SK-N-SH treated with all-trans-retinoic acid at 6 μM for 48 hours (cell line): Measurements from ENCODE around the gene TAPT1.

Source experiments
- ATAC-seq: fragments of 200-7000 bp; cut with Tn5 transposase; 3 replicates; pipeline ENCODE4 v1.9.1; 2020; ENCODE audit warnings: mild to moderate bottlenecking, moderate library complexity
- ARNTL ChIP-seq: fragments of 450-650 bp; formaldehyde crosslinking; IDR thresholded peaks from 2 replicates; pipeline ENCODE4 v1.5.0; 2020; ENCODE audit warnings: low read depth, mild to moderate bottlenecking, moderate library complexity, borderline replicate concordance
- BACH2 ChIP-seq: fragments of 250-450 bp; sonication (Bioruptor Pico); IDR thresholded peaks from 2 replicates; pipeline ENCODE4 v1.9.0; 2021; ENCODE audit warnings: mild to moderate bottlenecking, borderline replicate concordance
- CSDC2 ChIP-seq: fragments of 250-450 bp; sonication (Bioruptor Pico); IDR thresholded peaks from 2 replicates; pipeline ENCODE4 v1.5.0; 2020; ENCODE audit warnings: mild to moderate bottlenecking, moderate library complexity
- CSRNP3 ChIP-seq: fragments of 250-450 bp; sonication (Bioruptor Pico); IDR thresholded peaks from 2 replicates; pipeline ENCODE4 v1.5.1; 2021; ENCODE audit warnings: mild to moderate bottlenecking, moderate library complexity
- ISL1 ChIP-seq: fragments of 250-450 bp; sonication (Bioruptor Pico); IDR thresholded peaks from 2 replicates; pipeline ENCODE4 v2.1.2; 2022; ENCODE audit warnings: mild to moderate bottlenecking, moderate library complexity
- OSR1 ChIP-seq: fragments of 250-450 bp; sonication (Bioruptor Pico); IDR thresholded peaks from 2 replicates; pipeline ENCODE4 v1.8.0; 2022; ENCODE audit warnings: moderate library complexity, mild to moderate bottlenecking, inconsistent platforms
- POU6F1 ChIP-seq: fragments of 250-450 bp; sonication (Bioruptor Pico); IDR thresholded peaks from 2 replicates; pipeline ENCODE4 v1.8.0; 2021; ENCODE audit warnings: low read depth, mild to moderate bottlenecking, moderate library complexity, borderline replicate concordance
- PPARA ChIP-seq: fragments of 250-450 bp; sonication (Bioruptor Pico); IDR thresholded peaks from 2 replicates; pipeline ENCODE4 v1.5.0; 2020; ENCODE audit warnings: mild to moderate bottlenecking, borderline replicate concordance
- RARB ChIP-seq: fragments of 250-450 bp; sonication (Bioruptor Pico); IDR thresholded peaks from 2 replicates; pipeline ENCODE4 v1.8.0; 2021; ENCODE audit warnings: mild to moderate bottlenecking, moderate library complexity
- TOX ChIP-seq: fragments of 250-450 bp; sonication (Bioruptor Pico); IDR thresholded peaks from 2 replicates; pipeline ENCODE4 v1.8.0; 2021; ENCODE audit warnings: mild to moderate bottlenecking, moderate library complexity, borderline replicate concordance
- ZFP3 ChIP-seq: fragments of 250-450 bp; sonication (Bioruptor Pico); IDR thresholded peaks from 2 replicates; pipeline ENCODE4 v1.5.0; 2020; ENCODE audit warnings: mild to moderate bottlenecking, moderate library complexity
- ZFP30 ChIP-seq: fragments of 450-650 bp; formaldehyde crosslinking; IDR thresholded peaks from 2 replicates; pipeline ENCODE4 v1.5.0; 2022; ENCODE audit warnings: mild to moderate bottlenecking, moderate library complexity
- ZNF565 ChIP-seq: fragments of 450-650 bp; formaldehyde crosslinking; conservative IDR thresholded peaks from 2 replicates; pipeline ENCODE4 v1.5.0; 2020; ENCODE audit warnings: low read depth, mild to moderate bottlenecking, moderate library complexity
- ZNF70 ChIP-seq: fragments of 450-650 bp; formaldehyde crosslinking; IDR thresholded peaks from 2 replicates; pipeline ENCODE4 v1.5.0; 2020; ENCODE audit warnings: mild to moderate bottlenecking, moderate library complexity
- TF ChIP-seq, protein P1 (sequence below): fragments of 250-450 bp; sonication (Bioruptor Pico); IDR thresholded peaks from 2 replicates; pipeline ENCODE4 v1.5.1; 2020; ENCODE audit warnings: low read depth, mild to moderate bottlenecking, moderate library complexity
- TF ChIP-seq, protein P2 (sequence below): fragments of 250-450 bp; sonication (Bioruptor Pico); IDR thresholded peaks from 2 replicates; pipeline ENCODE4 v1.8.0; 2020; ENCODE audit warnings: mild to moderate bottlenecking, moderate library complexity, borderline replicate concordance
- TF ChIP-seq, protein P3 (sequence below): fragments of 250-450 bp; sonication (Bioruptor Pico); IDR thresholded peaks from 2 replicates; pipeline ENCODE4 v1.5.0; 2020; ENCODE audit warnings: mild to moderate bottlenecking, moderate library complexity

Gene TAPT1

DNA sequence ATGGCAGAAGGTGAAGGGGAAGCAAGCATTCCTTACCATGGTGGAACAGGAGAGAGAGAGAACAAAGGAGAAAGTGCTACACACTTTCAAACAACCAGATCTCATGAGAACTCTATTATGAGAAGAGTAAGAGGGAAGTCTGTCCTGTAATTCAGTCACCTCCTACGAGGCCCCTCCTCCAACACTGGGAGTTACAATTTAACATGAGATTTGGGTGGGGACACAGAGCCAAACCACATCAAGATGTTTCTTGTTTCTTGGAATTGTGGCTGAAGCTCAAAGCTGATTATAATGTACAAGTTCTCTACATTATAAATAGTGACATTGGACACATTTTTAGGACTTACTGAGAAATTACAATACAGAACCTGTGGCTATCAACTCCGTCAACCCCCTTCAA lies 29.5 kb upstream of the TAPT1 start:
- TF ChIP-seq CSDC2 (no peak), ZNF565 (CRISPR knock-in tag) (no peak), CSRNP3 (CRISPR knock-in tag) (no peak), BACH2 (CRISPR knock-in tag) (no peak)
- no peak for ATAC-seq

GRCh38 chr4:16253127-16253960 lies 27.1 kb upstream of the TAPT1 start:
- ATAC-seq: peak; percentile 85
- TF ChIP-seq ARNTL (CRISPR knock-in tag): no peak
- TF ChIP-seq, protein P1, sequence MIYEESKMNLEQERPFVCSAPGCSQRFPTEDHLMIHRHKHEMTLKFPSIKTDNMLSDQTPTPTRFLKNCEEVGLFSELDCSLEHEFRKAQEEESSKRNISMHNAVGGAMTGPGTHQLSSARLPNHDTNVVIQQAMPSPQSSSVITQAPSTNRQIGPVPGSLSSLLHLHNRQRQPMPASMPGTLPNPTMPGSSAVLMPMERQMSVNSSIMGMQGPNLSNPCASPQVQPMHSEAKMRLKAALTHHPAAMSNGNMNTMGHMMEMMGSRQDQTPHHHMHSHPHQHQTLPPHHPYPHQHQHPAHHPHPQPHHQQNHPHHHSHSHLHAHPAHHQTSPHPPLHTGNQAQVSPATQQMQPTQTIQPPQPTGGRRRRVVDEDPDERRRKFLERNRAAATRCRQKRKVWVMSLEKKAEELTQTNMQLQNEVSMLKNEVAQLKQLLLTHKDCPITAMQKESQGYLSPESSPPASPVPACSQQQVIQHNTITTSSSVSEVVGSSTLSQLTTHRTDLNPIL: no peak
- TF ChIP-seq RARB: no peak
- TF ChIP-seq ZNF70 (CRISPR knock-in tag): no peak
- TF ChIP-seq, protein P2, sequence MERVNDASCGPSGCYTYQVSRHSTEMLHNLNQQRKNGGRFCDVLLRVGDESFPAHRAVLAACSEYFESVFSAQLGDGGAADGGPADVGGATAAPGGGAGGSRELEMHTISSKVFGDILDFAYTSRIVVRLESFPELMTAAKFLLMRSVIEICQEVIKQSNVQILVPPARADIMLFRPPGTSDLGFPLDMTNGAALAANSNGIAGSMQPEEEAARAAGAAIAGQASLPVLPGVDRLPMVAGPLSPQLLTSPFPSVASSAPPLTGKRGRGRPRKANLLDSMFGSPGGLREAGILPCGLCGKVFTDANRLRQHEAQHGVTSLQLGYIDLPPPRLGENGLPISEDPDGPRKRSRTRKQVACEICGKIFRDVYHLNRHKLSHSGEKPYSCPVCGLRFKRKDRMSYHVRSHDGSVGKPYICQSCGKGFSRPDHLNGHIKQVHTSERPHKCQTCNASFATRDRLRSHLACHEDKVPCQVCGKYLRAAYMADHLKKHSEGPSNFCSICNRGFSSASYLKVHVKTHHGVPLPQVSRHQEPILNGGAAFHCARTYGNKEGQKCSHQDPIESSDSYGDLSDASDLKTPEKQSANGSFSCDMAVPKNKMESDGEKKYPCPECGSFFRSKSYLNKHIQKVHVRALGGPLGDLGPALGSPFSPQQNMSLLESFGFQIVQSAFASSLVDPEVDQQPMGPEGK (CRISPR knock-in tag): no peak
- TF ChIP-seq, protein P3, sequence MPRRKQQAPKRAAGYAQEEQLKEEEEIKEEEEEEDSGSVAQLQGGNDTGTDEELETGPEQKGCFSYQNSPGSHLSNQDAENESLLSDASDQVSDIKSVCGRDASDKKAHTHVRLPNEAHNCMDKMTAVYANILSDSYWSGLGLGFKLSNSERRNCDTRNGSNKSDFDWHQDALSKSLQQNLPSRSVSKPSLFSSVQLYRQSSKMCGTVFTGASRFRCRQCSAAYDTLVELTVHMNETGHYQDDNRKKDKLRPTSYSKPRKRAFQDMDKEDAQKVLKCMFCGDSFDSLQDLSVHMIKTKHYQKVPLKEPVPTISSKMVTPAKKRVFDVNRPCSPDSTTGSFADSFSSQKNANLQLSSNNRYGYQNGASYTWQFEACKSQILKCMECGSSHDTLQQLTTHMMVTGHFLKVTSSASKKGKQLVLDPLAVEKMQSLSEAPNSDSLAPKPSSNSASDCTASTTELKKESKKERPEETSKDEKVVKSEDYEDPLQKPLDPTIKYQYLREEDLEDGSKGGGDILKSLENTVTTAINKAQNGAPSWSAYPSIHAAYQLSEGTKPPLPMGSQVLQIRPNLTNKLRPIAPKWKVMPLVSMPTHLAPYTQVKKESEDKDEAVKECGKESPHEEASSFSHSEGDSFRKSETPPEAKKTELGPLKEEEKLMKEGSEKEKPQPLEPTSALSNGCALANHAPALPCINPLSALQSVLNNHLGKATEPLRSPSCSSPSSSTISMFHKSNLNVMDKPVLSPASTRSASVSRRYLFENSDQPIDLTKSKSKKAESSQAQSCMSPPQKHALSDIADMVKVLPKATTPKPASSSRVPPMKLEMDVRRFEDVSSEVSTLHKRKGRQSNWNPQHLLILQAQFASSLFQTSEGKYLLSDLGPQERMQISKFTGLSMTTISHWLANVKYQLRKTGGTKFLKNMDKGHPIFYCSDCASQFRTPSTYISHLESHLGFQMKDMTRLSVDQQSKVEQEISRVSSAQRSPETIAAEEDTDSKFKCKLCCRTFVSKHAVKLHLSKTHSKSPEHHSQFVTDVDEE (CRISPR knock-in tag): no peak
- no peak for TF ChIP-seq ISL1 (CRISPR knock-in tag)
- TF ChIP-seq OSR1: no peak
- TF ChIP-seq PPARA (CRISPR knock-in tag): no peak
- no peak for TF ChIP-seq ZFP30
- TF ChIP-seq ZFP3 (CRISPR knock-in tag): no peak

GRCh38 chr4:16250661-16251365 lies 24.5 kb upstream of the TAPT1 start:
- peak; percentile 39 for ATAC-seq
- 0 out of 2 replicates have a peak, but pooled peaks have one; percentile 18 for TF ChIP-seq ISL1 (CRISPR knock-in tag)
- TF ChIP-seq ZNF70 (CRISPR knock-in tag): no peak
- no peak for TF ChIP-seq CSRNP3 (CRISPR knock-in tag)
- no peak for TF ChIP-seq RARB
- TF ChIP-seq POU6F1: no peak
- no peak for TF ChIP-seq ARNTL (CRISPR knock-in tag)
- no peak for TF ChIP-seq TOX (CRISPR knock-in tag)
- TF ChIP-seq ZFP3 (CRISPR knock-in tag): no peak
